Cardiac fibroblast (primary cell): ENCODE measurements around the gene B4GALT3.
"Not testable (repeated sequence)": the region's sequence is repeated elsewhere in the genome, so short reads cannot be mapped to it uniquely, and the experiment has no call there.

Source experiments
- DNase-seq, 2 donors: peaks; one replicate each; pipeline versions ENCODE4 v3.0.0 to v3.0.0-alpha.2; 2010; ENCODE audit warnings: low read depth in 2 of 2
- H3K4me3 ChIP-seq, 2 donors: replicated peaks in 1 of 2; 1 replicate in 1 of 2; 2 replicates in 1 of 2; pipeline ENCODE4 v1.5.1; 2011; ENCODE audit warnings: low read depth in 2 of 2, low read length in 2 of 2, mild to moderate bottlenecking in 2 of 2, moderate library complexity in 1 of 2
- CTCF ChIP-seq: IDR thresholded peaks from one replicate; pipeline ENCODE4 v1.5.1; 2011; ENCODE audit warnings: low read depth, mild to moderate bottlenecking, low read length, inconsistent platforms

The B4GALT3 gene

GRCh38 chr1:161177112-161177935 lies at the start of gene B4GALT3:
TSS of gene B4GALT3 (minus strand) at chr1:161177507. CDS start at chr1:161176060, 1,447 bp downstream.
- peak within 1 kb of the TSS; percentile 96 to 98 for H3K4me3 ChIP-seq
- no peak for TF ChIP-seq CTCF
- DNase-seq = peak; percentile 78 to 80

GRCh38 chr1:161226759-161227158 lies 49.5 kb upstream of the B4GALT3 start:
- peak overlapping the region; percentile 94 to 95 for H3K4me3 ChIP-seq
- DNase-seq = no peak
- TF ChIP-seq CTCF = no peak

GRCh38 chr1:161226320-161226711 lies 49.0 kb upstream of the B4GALT3 start:
- DNase-seq = no peak
- TF ChIP-seq CTCF = no peak
- peak overlapping the region; percentile 94 to 95 for H3K4me3 ChIP-seq

GRCh38 chr1:161225534-161226319 lies 48.4 kb upstream of the B4GALT3 start, which contains the start of gene TOMM40L:
TSS of gene TOMM40L (plus strand) at chr1:161226060. CDS start at chr1:161226490, 430 bp downstream.
- peak within 1 kb of the TSS; percentile 94 to 95 for H3K4me3 ChIP-seq
- peak; percentile 100 for DNase-seq
- peak; percentile 76 for TF ChIP-seq CTCF

- TF ChIP-seq CTCF = no peak
- no peak for DNase-seq
- no peak overlapping the region for H3K4me3 ChIP-seq
Observed at GRCh38 chr1:161225178-161225533, 47.8 kb upstream of the B4GALT3 start.

GRCh38 chr1:161224695-161225087 lies 47.4 kb upstream of the B4GALT3 start:
- H3K4me3 ChIP-seq, DNase-seq: not testable (repeated sequence)
